ENCODE data around the gene MRPL37.

The MRPL37 gene

DNA sequence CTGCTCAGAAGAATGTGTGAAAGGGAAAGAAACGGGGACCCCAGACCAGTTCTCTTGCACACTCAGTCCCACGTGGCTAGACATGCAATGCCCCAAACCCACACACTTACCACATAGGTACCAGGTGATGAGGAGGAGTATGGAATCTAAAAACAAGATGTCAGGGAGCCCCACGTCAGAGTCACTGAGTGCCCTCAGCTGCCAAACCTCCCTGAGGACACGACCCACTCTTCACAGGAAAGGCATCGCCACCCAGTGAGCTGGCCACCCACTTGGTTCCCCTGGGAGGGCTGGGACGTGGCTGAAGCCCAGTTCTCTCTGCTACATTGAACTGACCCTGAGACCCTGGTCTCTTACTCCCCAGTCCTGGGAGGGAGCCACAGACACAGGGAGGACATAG lies 41.4 kb downstream of the MRPL37 start:
- DNase-seq = no peak

DNA sequence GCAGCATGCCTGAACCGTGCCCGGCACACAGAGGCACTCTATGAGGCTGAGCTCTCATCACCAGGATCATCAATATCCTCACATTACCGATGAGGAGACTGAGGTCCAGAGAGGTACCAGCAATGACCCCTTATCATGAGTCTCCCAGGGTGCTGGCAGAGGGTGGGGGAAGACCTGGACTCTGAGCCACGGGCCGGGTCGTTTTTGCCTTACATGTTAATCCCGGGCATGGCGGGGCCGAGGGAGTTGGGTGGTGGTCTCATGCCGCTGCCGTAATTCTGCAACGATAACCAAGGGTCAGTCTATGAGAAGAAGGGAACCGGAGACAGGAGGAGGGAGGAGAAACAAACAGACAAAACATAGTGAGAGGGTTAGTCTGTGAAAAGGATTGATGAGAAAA lies 43.1 kb downstream of the MRPL37 start:
- DNase-seq = no peak

- DNase-seq = no peak
Observed at GRCh38 chr1:54244655-54245054, 44.7 kb downstream of the MRPL37 start.

DNA sequence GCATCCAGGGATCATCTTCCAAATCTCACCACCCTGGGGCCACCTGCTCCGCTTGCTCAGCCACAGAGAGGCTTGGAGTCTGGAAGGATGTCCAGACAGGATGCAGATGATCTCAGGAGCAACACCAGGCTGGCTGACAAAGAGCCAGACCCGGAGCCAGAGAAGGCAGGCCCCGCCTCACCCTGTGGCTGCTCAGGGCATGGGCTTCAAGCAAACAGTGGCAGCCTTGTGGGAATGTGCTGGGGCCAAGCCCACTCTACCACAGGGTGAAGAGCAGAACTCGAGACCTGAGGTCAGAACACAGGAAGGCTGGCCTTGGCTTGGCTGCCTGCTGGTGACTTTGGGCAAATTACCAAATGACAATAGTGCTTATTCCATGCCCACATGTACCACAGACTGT lies 45.5 kb downstream of the MRPL37 start:
- DNase-seq = no peak

- DNase-seq = no peak
Observed at GRCh38 chr1:54246116-54246721, 46.3 kb downstream of the MRPL37 start.

GRCh38 chr1:54247863-54248515 lies 48.0 kb downstream of the MRPL37 start:
- DNase-seq = no peak

GRCh38 chr1:54248966-54249365 lies 49.0 kb downstream of the MRPL37 start:
- DNase-seq = no peak

DNA sequence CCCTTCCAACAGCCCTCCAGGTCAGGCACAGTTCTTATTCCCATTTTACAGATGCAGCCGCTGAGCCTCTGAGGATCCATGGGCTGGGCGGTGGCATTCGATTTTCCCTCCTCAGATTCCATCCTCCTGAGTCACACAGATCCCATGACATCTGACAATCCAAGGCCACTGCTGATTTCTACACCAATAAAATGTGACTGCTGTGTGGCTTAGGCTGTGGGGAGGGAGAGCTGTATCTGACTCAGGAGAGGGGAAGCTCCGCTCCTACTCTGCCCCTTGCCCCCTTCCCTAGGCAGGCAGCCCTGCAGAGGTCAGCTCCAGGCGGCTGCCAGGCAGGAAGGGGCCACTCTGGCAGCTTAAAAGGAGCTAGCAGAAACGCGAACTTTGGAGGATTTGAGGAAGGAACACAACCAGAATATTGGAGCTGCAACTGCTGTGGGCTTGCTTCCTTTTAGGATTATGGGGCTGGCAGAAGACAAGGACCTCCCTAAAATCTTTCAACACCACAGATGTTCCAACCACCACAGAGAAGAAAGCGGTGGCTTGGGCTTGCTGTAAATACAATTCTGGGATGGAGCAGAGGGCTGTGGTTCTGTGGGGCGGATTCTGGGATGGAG lies 50.0 kb downstream of the MRPL37 start:
- no peak for DNase-seq

- no peak for DNase-seq
Observed at GRCh38 chr1:54250670-54251069, 50.7 kb downstream of the MRPL37 start.

GRCh38 chr1:54252371-54252936 lies 52.5 kb downstream of the MRPL37 start:
- no peak for DNase-seq

GRCh38 chr1:54253480-54253879 lies 53.5 kb downstream of the MRPL37 start:
- DNase-seq = no peak

GRCh38 chr1:54254055-54254454 lies 54.1 kb downstream of the MRPL37 start:
- no peak for DNase-seq

- DNase-seq = no peak
Observed at GRCh38 chr1:54255026-54255702, 55.2 kb downstream of the MRPL37 start.

DNA sequence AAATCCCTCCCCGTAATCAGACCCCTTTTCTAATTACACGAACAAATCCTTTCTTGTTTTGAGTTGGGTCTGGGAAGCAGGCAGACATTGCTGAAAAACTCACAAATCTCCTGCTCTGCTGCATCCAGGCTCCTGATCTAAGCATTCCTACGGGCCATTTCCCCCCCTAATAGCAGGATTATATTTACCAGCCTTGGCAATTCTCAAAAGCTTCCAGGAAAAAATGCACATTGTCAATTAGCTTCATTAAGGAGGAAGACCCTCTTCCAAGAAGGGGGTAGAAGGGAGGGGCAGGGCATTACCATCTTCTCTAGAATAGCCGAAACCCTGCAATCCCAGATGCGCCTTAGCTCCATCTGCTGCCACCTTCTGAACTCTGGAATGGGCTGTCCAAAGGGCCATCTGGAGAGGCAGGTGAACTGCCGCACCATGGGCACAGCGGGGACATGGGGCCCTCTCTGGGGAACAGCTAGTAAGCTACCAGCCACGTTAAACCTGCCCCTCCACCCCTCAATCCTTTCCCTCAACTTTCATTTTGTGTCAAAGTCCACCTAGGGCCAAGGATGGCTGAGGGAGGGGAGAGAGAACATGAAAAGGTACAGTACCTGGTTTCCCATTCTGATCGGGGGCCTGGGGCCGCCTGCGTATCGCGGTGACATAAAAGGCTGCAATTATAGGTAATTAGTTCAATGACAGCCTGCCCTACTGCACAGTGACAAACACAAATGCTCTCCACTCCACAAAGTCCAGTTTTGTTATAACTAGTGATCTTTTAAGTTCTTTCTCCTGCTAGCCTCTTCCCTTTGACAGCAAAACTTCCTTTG lies 56.8 kb downstream of the MRPL37 start:
- DNase-seq = no peak

- no peak for DNase-seq
Observed at GRCh38 chr1:54257346-54257620, 57.3 kb downstream of the MRPL37 start.

GRCh38 chr1:54257876-54258275 lies 57.9 kb downstream of the MRPL37 start:
- DNase-seq = no peak

DNA sequence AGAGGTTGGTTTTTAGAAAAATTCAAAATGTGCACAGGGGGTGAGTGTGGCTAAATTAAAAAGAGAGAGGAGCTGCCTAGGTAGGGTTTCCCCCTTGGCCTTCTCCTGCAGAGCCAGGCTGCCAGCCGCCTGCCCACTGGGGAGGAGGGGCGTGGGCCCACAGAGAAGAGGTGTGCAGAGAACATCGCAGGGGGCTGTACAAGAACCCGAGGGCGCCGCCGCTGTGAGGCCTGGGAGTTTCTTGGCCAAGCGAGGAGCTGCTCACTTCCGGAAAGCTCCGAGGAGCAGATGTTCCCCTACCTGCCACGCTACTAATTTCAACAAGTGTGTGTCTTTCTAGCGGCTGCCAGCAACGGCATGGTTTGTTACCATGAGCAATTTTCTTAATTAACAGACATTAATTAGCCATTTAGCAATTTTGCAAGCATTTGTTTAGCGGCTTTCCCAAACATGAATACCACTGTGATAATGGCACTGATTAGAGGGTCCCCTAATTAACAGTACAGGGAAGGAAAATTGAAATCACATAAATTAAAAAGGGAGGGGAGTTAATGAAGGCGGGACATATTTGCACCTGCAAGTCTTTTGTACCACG lies 59.7 kb downstream of the MRPL37 start:
- no peak for DNase-seq

GRCh38 chr1:54260810-54261209 lies 60.8 kb downstream of the MRPL37 start:
- no peak for DNase-seq

DNA sequence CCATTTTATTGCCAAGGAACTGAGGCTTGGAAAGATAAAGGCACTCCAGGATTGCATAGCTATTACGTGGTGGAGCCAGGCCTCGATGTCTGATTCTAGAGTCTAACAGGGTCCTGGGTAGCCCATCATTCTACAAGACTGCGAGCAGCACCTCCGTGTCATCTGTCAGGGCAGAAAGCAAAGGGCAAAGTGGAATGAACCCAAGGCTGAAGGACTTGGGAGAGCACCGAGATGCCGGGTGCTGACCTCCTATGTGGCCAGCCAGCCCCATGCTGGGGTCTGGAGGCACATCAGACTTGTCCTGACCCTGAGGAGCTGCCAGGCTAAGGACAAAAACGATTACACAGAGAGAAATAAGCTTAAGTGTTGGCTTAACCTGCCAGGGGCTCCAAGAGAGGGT lies 62.3 kb downstream of the MRPL37 start:
- DNase-seq = no peak

DNA sequence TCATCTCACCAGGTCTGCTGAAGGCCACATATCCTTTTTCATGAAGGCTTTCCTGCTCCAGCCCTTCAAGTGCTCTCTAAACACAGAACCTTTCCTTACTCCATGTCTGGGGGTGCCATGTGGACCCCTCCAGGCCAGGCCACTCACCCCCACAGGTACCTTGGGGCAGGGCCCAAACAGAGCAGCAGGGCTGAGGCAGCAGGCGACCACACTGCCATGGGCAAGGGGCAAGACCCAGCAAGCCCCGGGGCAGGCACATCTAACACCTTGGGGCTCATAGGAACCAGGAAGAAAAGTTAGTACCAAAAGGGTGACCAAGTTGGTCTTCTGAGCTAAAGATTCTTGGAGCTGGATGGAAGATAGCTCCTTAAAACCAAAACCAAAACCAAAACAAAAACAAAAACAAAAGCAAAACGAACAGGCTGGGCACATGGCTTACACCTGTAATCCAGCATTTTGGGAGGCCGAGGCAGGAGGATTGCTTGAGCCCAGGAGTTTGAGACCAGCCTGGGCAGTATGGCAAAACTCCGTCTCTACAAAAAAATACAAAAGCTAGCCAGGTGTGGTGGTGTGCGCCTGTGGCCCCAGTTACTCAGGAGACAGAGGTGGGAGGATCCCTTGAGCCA lies 63.7 kb downstream of the MRPL37 start:
- DNase-seq = no peak

- no peak for DNase-seq
Observed at GRCh38 chr1:54265126-54265525, 65.2 kb downstream of the MRPL37 start.

GRCh38 chr1:54265659-54266058 lies 65.7 kb downstream of the MRPL37 start:
- no peak for DNase-seq

All from activated CD4-positive, alpha-beta T cell treated with anti-CD3 and anti-CD28 coated beads, Interleukin-2, amount 50 U/mL, for 16 hours (primary cell).